ENCODE measurements around the gene HDGFL2. TPM values are rescaled to one million over a fixed set of nuclear protein-coding genes. Genes with fewer than 3 reads are reported as not detected.

HDGFL2 gene
- total and polyA plus RNA-seq, 2 of the 8 experiments (the other 6 are each of a cell fraction or from before 2014, with no cell fraction given): 31.1 to 106 TPM

GRCh38 chr19:4513248-4513647 lies 41.2 kb downstream of the HDGFL2 start (continued):
- no peak for TF ChIP-seq CREB1 (IDR thresholded peaks at IDR 0.05)
